ENCODE results near the gene WDR27. TPM values are rescaled to one million over a fixed set of nuclear protein-coding genes. Genes with fewer than 3 reads are reported as not detected.

The WDR27 gene
- total RNA-seq, 1 donor from 2014 or later = 26.8 TPM

DNA sequence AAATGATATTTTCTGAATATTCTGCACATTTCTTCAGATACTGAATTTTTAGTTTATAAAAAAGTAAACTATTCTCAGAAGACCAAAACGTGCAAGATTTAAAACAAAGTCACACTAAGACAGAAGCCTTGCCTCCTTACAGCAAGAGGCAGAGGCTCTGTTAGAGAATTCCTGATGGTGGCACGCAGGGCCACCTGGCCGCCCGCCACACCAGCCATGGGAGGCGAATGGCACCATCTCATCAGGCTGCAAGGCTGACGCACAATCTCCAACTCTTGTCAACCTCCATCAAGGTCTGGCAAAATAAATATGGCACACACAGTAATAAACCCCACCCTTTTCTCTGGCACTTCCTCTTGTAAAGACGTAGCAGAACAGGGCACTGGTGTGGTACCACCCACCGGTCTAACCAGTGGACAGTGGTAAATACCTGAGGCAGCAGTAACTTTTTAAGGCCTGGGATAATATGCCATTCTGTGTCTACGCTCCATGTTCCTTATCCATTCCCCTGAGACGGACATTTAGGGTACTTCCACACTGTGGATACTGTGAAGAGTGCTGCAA is 111.4 kb downstream of the WDR27 start:
- Mint-ChIP-seq H3K36me3 (ENCODE audit: low read depth) (no peaks in the 10 kb centered on the region), H3K9me3 (no peaks in the 10 kb centered on the region), H3K4me3 (no peak overlapping the region), H3K27ac (no peak overlapping the region), H3K27me3 (ENCODE audit: insufficient read depth) (peaks cover 5% of the 10 kb centered on the region), H3K4me1 (ENCODE audit: low read depth) (peaks cover 17% of the 10 kb centered on the region)
- no peak for DNase-seq (ENCODE audit: low spot score)
- intact Hi-C loops (cut with micrococcal nuclease) = no loop called here

DNA sequence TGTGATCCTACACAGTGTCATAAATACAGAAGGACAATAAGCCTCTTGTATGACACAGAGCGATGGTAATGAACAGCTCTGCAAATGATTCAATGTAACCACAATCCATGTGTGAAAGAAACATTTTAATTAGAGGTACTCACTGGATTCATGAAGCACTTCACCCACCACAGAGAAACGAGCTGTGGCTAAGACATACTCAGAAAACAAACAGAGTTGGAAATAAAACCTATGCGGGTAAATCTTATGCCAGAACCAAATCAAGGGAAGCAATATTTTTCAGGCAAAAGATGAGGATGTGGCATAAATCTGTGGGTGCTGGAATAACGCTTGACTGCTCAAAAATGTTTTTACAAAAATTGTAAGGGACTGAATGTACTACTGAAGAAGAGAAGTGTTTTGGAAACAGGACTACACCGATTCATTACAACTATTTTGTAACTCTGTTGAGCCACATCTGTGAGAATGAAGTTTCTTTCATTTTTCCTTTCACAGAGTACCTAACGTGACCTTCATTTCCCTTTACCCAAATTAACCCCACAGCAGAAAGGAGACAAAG is 112.1 kb downstream of the WDR27 start:
- Mint-ChIP-seq H3K4me1 (ENCODE audit: low read depth) (peaks cover 17% of the 10 kb centered on the region), H3K27ac (peak overlapping the region; percentile 56), H3K9me3 (no peaks in the 10 kb centered on the region), H3K4me3 (no peak overlapping the region), H3K27me3 (ENCODE audit: insufficient read depth) (peaks cover 5% of the 10 kb centered on the region), H3K36me3 (ENCODE audit: low read depth) (no peaks in the 10 kb centered on the region)
- DNase-seq (ENCODE audit: low spot score) = no peak
- intact Hi-C loops (cut with micrococcal nuclease) = loop anchor here (1.0 kb wide), 2 partner anchors 32 to 112 kb away; no protein-coding TSS in a partner anchor

DNA sequence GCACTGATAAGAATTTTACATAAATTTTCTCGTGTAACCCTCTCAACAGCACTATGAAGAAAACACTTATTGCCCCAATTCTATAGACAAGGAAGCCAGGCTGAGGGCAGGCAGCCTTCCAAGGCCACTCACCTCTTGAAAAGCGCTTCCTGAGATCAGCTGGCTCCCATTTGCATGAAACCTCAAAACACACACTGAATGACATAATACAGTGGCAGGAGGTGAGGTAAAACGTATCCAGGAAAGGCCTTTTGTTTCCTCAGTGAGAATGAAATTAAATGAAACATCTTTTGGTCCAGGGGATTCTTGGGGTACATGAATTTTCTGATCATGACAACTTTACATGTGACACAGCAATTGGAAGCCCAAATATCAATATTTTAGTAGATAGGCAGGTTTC is 112.5 kb downstream of the WDR27 start:
- Mint-ChIP-seq H3K4me3 (no peak overlapping the region), H3K27ac (peak overlapping the region; percentile 56), H3K4me1 (ENCODE audit: low read depth) (peaks cover 22% of the 10 kb centered on the region), H3K9me3 (no peaks in the 10 kb centered on the region), H3K27me3 (ENCODE audit: insufficient read depth) (peaks cover 5% of the 10 kb centered on the region), H3K36me3 (ENCODE audit: low read depth) (no peaks in the 10 kb centered on the region)
- DNase-seq (ENCODE audit: low spot score) = peak; percentile 25
- intact Hi-C loops (cut with micrococcal nuclease) = loop anchor here (1.0 kb wide), 2 partner anchors 32 to 112 kb away; no protein-coding TSS in a partner anchor

DNA sequence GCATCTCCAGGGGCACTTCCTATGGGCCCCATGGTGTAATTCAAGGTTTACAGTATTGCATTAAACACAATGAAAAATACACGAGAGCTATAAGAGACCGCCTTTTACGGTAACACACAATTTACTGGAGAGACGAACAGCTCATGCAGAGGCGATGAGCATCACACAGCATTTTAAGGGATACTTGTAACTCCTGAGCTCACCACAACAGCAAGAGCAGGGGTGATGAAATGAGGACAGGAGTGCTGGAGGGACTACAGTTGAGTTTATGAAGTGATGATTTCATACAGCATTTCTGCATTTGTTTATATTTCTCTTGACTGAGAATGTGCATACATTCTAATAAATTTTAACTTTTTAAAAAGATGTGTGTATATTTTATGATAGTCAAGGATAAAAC is 113.9 kb downstream of the WDR27 start:
- no peak overlapping the region for H3K4me3 Mint-ChIP-seq
- intact Hi-C loops (cut with micrococcal nuclease) = no loop called here
- H3K27ac Mint-ChIP-seq = no peak overlapping the region
- H3K4me1 Mint-ChIP-seq (ENCODE audit: low read depth) = peaks cover 33% of the 10 kb centered on the region
- no peaks in the 10 kb centered on the region for H3K9me3 Mint-ChIP-seq
- H3K36me3 Mint-ChIP-seq (ENCODE audit: low read depth) = no peaks in the 10 kb centered on the region
- H3K27me3 Mint-ChIP-seq (ENCODE audit: insufficient read depth) = peaks cover 5% of the 10 kb centered on the region
- DNase-seq (ENCODE audit: low spot score) = no peak

DNA sequence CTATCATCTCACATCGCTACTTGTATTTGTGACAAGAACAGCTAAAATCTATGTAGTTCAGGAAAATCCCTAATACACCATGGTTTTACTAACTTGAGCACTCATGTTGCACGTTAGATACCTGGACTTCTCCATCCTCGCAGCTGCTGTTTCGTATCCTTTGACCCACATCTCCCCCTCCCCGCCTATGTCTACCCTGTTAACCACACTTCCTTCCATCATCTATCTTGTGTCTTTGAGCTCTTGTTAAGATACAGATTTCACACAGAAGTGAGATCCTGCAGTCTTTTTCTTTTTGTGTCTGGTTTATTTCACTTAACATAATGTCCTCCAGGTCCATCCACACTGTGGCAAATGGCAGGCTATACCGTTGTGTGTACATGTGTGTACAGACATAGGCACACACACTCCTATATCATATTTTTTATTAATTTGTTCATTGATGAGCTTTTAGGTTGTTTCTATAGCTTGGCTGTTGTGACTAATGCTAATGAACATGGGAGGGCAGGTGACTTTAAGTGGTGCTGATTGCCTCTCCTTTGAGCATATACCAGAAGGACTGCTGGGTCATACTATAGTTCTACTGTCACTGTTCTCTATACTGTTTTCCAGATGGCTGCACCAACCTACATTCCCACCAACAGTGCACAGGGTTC is 117.8 kb downstream of the WDR27 start:
- Mint-ChIP-seq H3K4me1 (ENCODE audit: low read depth) (peaks cover 21% of the 10 kb centered on the region), H3K27me3 (ENCODE audit: insufficient read depth) (peaks cover 3% of the 10 kb centered on the region), H3K9me3 (no peaks in the 10 kb centered on the region), H3K36me3 (ENCODE audit: low read depth) (no peaks in the 10 kb centered on the region), H3K4me3 (no peak overlapping the region), H3K27ac (no peak overlapping the region)
- DNase-seq (ENCODE audit: low spot score) = no peak
- intact Hi-C loops (cut with micrococcal nuclease) = no loop called here

DNA sequence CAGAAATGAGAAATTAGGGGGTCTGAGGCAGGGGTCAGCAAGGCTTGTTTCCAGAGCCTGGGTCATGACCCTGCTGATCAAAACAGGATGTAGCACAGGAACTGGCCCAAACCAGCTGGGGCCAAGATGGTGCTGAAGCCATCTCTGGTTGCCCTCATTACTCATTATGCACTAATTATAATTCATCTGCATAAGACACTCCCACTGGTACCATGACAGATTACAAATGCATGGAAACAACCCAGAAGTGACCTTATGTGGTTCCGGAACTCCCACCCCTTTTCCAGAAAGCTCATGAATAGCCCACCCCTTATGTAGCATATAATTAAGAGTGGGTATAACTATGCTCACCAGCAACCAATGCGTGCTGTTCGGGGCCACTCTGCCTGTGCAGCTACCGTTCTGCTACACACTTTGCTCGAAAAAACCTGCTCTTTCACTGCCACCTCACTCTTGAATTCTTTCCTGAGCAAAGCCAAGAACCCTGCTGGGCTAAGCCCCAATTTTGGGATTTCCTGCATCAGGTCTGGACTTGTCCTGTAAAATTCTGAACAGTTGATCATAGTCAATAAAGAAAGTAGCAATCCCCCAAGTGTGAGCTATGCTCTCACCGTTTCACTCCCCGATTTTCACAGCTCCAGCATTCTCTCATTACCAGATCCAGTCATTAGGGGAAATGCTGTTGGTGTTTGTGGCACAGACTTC is 122.3 kb downstream of the WDR27 start:
- Mint-ChIP-seq H3K36me3 (ENCODE audit: low read depth) (no peaks in the 10 kb centered on the region), H3K4me3 (no peak overlapping the region), H3K4me1 (ENCODE audit: low read depth) (peaks cover 14% of the 10 kb centered on the region), H3K9me3 (no peaks in the 10 kb centered on the region), H3K27me3 (ENCODE audit: insufficient read depth) (no peaks in the 10 kb centered on the region), H3K27ac (no peak overlapping the region)
- intact Hi-C loops (cut with micrococcal nuclease) = no loop called here
- no peak for DNase-seq (ENCODE audit: low spot score)

DNA sequence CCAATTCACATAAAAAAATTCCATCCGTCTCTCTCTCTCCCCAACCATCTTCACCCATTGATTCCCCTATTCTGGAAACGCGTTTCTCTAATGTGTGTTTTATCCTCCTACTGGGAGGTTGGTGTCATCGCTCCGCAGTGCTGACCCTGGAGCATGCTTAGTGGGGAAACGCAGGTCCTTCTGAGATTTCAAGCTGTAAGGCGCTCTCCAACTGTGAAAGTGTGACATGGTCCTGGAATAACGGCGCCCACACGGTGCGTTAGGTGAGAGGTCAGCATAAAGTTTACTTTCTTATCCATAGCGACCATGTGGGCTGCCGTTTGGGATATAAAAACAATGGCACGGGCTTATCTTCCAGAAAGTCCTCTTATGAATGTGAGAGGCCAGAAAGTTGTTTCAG is 123.9 kb downstream of the WDR27 start:
- intact Hi-C loops (cut with micrococcal nuclease) = no loop called here
- no peaks in the 10 kb centered on the region for H3K36me3 Mint-ChIP-seq (ENCODE audit: low read depth)
- H3K9me3 Mint-ChIP-seq = no peaks in the 10 kb centered on the region
- no peak overlapping the region for H3K27ac Mint-ChIP-seq
- H3K27me3 Mint-ChIP-seq (ENCODE audit: insufficient read depth) = peaks cover 3% of the 10 kb centered on the region
- no peak overlapping the region for H3K4me3 Mint-ChIP-seq
- DNase-seq (ENCODE audit: low spot score) = no peak
- H3K4me1 Mint-ChIP-seq (ENCODE audit: low read depth) = no peaks in the 10 kb centered on the region

DNA sequence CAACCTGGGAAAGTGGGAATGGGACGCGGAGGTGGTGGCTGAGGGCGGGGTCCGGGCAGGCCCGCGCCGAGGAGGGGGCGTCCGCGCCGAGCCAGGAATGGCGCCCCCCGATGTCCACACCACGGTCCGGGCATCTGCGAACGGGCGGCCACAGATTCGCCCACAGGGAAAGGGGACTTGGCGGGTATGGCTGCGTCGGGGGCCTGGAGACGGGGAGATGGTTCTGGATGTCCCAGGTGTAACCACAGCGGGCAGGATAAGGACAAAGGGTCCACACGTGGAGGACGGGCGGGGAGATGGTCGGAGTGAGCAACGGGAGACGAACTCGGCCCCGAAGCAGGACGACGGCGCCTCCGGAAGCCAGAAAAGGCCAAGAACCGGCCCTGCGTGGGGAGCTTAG is 124.6 kb downstream of the WDR27 start:
- DNase-seq (ENCODE audit: low spot score) = no peak
- peaks cover 3% of the 10 kb centered on the region for H3K27me3 Mint-ChIP-seq (ENCODE audit: insufficient read depth)
- H3K36me3 Mint-ChIP-seq (ENCODE audit: low read depth) = no peaks in the 10 kb centered on the region
- intact Hi-C loops (cut with micrococcal nuclease) = no loop called here
- no peak overlapping the region for H3K4me3 Mint-ChIP-seq
- H3K4me1 Mint-ChIP-seq (ENCODE audit: low read depth) = no peaks in the 10 kb centered on the region
- no peaks in the 10 kb centered on the region for H3K9me3 Mint-ChIP-seq
- H3K27ac Mint-ChIP-seq = no peak overlapping the region

DNA sequence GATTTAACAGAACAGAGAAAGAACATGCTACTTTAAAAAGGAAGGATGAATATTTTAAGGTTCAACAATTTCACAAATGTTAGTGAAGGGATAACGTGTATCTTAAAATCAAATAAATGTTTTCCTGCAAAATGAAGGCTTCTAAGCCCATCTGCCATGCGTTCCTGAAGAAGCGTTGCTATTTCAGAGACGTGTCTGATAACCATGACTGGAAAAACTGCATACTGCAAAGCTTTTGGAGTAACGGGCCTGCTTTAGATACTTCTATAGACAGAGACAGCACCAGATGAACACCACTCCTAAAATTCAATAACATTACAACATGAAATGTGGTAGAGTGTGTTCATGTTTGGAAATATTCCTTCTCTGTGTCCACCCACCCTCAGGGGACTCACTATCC is 126.0 kb downstream of the WDR27 start:
- H3K4me3 Mint-ChIP-seq = no peak overlapping the region
- H3K4me1 Mint-ChIP-seq (ENCODE audit: low read depth) = no peaks in the 10 kb centered on the region
- no peaks in the 10 kb centered on the region for H3K36me3 Mint-ChIP-seq (ENCODE audit: low read depth)
- intact Hi-C loops (cut with micrococcal nuclease) = no loop called here
- no peak for DNase-seq (ENCODE audit: low spot score)
- H3K27me3 Mint-ChIP-seq (ENCODE audit: insufficient read depth) = peaks cover 4% of the 10 kb centered on the region
- no peak overlapping the region for H3K27ac Mint-ChIP-seq
- H3K9me3 Mint-ChIP-seq = no peaks in the 10 kb centered on the region

DNA sequence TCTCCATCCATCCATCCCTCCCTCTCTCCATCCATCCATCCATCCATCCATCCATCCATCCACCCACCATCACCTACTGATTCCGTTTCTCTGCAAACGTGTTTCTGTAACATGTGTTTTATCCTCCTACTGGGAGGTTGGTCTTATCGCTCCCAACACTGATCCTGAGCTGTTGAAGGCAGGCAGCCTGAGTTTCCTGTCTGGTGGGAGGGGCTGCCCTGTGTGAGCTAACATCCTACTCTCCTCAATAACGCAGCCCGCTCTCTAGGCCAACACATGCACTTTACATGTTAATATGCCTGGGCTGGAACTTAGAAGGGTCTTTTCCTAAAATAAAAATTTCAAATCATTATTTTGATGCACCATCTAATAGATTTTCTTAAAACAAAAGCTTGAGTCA is 126.5 kb downstream of the WDR27 start:
- intact Hi-C loops (cut with micrococcal nuclease) = no loop called here
- H3K9me3 Mint-ChIP-seq = no peaks in the 10 kb centered on the region
- H3K36me3 Mint-ChIP-seq (ENCODE audit: low read depth) = no peaks in the 10 kb centered on the region
- no peak overlapping the region for H3K4me3 Mint-ChIP-seq
- DNase-seq (ENCODE audit: low spot score) = no peak
- H3K4me1 Mint-ChIP-seq (ENCODE audit: low read depth) = no peaks in the 10 kb centered on the region
- H3K27ac Mint-ChIP-seq = no peak overlapping the region
- H3K27me3 Mint-ChIP-seq (ENCODE audit: insufficient read depth) = peaks cover 8% of the 10 kb centered on the region

DNA sequence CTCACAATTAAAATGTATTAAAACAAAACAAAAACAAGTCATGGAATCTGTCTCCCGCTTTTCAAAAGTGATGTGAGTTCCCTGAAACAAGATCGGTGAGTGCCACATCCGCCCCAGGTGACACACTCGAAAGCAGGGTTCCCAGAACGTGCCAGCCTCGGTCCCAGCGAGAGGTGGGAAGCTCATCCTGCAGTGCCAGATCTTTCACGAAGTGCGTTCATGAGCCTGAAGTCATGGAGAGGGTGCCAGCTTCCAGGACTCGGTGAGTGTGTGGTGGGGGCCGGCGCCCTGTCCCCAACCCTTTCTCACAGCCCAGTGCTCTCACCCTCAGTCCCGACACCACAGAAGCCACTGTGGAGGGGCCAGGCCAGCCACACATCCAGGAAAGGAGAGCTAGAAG is 127.4 kb downstream of the WDR27 start:
- H3K4me3 Mint-ChIP-seq = no peak overlapping the region
- DNase-seq (ENCODE audit: low spot score) = no peak
- H3K27me3 Mint-ChIP-seq (ENCODE audit: insufficient read depth) = peaks cover 8% of the 10 kb centered on the region
- H3K36me3 Mint-ChIP-seq (ENCODE audit: low read depth) = peaks cover 2% of the 10 kb centered on the region
- intact Hi-C loops (cut with micrococcal nuclease) = no loop called here
- no peak overlapping the region for H3K27ac Mint-ChIP-seq
- no peaks in the 10 kb centered on the region for H3K9me3 Mint-ChIP-seq
- no peaks in the 10 kb centered on the region for H3K4me1 Mint-ChIP-seq (ENCODE audit: low read depth)

DNA sequence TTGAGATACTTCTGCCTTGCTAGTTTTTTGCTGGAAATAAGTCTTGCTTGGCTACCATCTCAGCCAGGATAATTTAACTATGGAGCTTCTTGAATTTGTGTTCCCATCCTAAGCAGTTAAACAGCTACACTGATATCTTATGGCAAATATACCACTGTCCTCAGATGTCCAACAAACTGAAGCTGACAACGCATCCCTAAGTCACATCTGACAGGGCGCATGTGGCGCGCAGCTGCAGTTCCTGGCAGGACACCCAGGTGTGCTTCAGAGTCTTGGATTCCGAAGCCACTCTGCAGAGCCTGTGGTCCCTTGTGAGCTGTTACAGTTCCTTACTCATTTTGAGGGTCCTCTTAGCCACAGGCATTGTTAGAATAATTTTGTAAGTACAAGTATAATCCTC is 127.9 kb downstream of the WDR27 start:
- no peak overlapping the region for H3K4me3 Mint-ChIP-seq

More for the DNA sequence above, 127.9 kb downstream of the WDR27 start:
- Mint-ChIP-seq H3K9me3 (no peaks in the 10 kb centered on the region), H3K36me3 (ENCODE audit: low read depth) (peaks cover 2% of the 10 kb centered on the region), H3K27ac (no peak overlapping the region), H3K27me3 (ENCODE audit: insufficient read depth) (peaks cover 8% of the 10 kb centered on the region), H3K4me1 (ENCODE audit: low read depth) (no peaks in the 10 kb centered on the region)
- intact Hi-C loops (cut with micrococcal nuclease) = no loop called here
- no peak for DNase-seq (ENCODE audit: low spot score)
